Endothelial cell of umbilical vein (primary cell): ENCODE results near the gene ZNF618. TPM values are rescaled to one million over a fixed set of nuclear protein-coding genes. Genes with fewer than 3 reads are reported as not detected.

Experiments used
- BruUV-seq: library from RNA; stranded (reverse); fragments of 400-500 nt; replicated peaks from 2 replicates; lab custom pipeline; 2021; lab: Mats Ljungman, UMichigan
- CTCF ChIA-PET: fragments of 300-600, 350-600 bp; sonication (Branson Sonifier 250); formaldehyde crosslinking; loops from one replicate; lab custom pipeline; 2021; ENCODE audit warnings: antibody characterized with exemption, inconsistent platforms; lab: Charles Lee
- POLR2A ChIA-PET: fragments of 300-600, 350-600 bp; sonication (Branson Sonifier 250); formaldehyde crosslinking; loops from one replicate; lab custom pipeline; 2021; ENCODE audit warnings: antibody characterized with exemption, inconsistent platforms; lab: Charles Lee
- DNase-seq: peaks from one replicate; pipeline ENCODE4 v3.0.0-alpha.2; 2011; ENCODE audit warnings: low read depth, low spot score
- FAIRE-seq: peaks from 2 replicates; lab custom pipeline; 2011; peaks lifted over from hg19 to GRCh38; lab: Jason Lieb, UNC
- H2AFZ ChIP-seq: 2 replicates; pipeline ENCODE4 v1.6.0; 2012; ENCODE audit warnings: low read depth, low read length, control low read depth, inconsistent platforms
- H3K27ac ChIP-seq: 2 replicates; pipeline ENCODE4 v1.5.1; 2011; ENCODE audit warnings: low read depth, mild to moderate bottlenecking, control low read depth, low read length, moderate library complexity; ENCODE audit not compliant: insufficient read depth
- H3K27me3 ChIP-seq, 2 experiments: 2 replicates each; pipeline versions ENCODE4 v1.6.0 to v1.6.1; 2011; ENCODE audit warnings: low read length in 2 of 2, mixed read lengths in 1 of 2; ENCODE audit not compliant: control insufficient read depth in 2 of 2, insufficient read depth in 2 of 2
- H3K36me3 ChIP-seq, 2 experiments: 2 replicates in 1 of 2; 3 replicates in 1 of 2; pipeline ENCODE4 v1.5.1; 2011; ENCODE audit warnings: low read length in 2 of 2, mild to moderate bottlenecking in 1 of 2, moderate library complexity in 1 of 2; ENCODE audit not compliant: control insufficient read depth in 2 of 2, insufficient read depth in 2 of 2; ENCODE audit errors: extremely low read depth in 1 of 2
- H3K4me1 ChIP-seq: 3 replicates; pipeline ENCODE4 v1.5.1; 2011; ENCODE audit warnings: mild to moderate bottlenecking, low read length; ENCODE audit not compliant: control insufficient read depth, insufficient read depth; ENCODE audit errors: extremely low read depth
- H3K4me2 ChIP-seq: 2 replicates; pipeline ENCODE4 v1.6.1; 2011; ENCODE audit warnings: low read length, control low read depth, mixed read lengths; ENCODE audit not compliant: insufficient read depth
- H3K4me3 ChIP-seq, 3 experiments: fragments of 200-600 bp in 1 of 3; sonication (generic), shearing (Covaris generic) in 1 of 3; replicated peaks in 1 of 3; 2 replicates each; pipeline ENCODE4 v1.5.1; 2011 to 2016; ENCODE audit warnings: control low read depth in 3 of 3, low read length in 3 of 3, mild to moderate bottlenecking in 2 of 3, inconsistent platforms in 1 of 3, low read depth in 1 of 3, moderate library complexity in 1 of 3; ENCODE audit not compliant: insufficient read depth in 1 of 3
- H3K79me2 ChIP-seq: 2 replicates; pipeline ENCODE4 v1.6.0; 2012; ENCODE audit warnings: low read length, inconsistent platforms; ENCODE audit not compliant: control insufficient read depth, insufficient read depth
- H3K9ac ChIP-seq: replicated peaks from 2 replicates; pipeline ENCODE3; 2011; ENCODE audit warnings: low read length, control low read depth; ENCODE audit not compliant: insufficient read depth; ENCODE audit errors: extremely low read depth
- H3K9me1 ChIP-seq: replicated peaks from 3 replicates; pipeline ENCODE4 v1.6.0; 2011; ENCODE audit warnings: mild to moderate bottlenecking, low read length; ENCODE audit not compliant: control insufficient read depth, insufficient read depth; ENCODE audit errors: extremely low read depth
- H3K9me3 ChIP-seq: replicated peaks from 2 replicates; pipeline ENCODE4 v1.5.1; 2012; ENCODE audit warnings: low read length, inconsistent platforms; ENCODE audit not compliant: control insufficient read depth, insufficient read depth
- H4K20me1 ChIP-seq: replicated peaks from 2 replicates; pipeline ENCODE3; 2011; ENCODE audit warnings: mild to moderate bottlenecking, low read length; ENCODE audit not compliant: control insufficient read depth, insufficient read depth; ENCODE audit errors: extremely low read depth
- CTCF ChIP-seq, 2 donors: IDR thresholded peaks; 1 replicate in 1 of 2; 2 replicates in 1 of 2; pipeline ENCODE4 v1.5.1; 2011; ENCODE audit warnings: low read length in 2 of 2, mild to moderate bottlenecking in 2 of 2, moderate library complexity in 2 of 2, control low read depth in 1 of 2, inconsistent platforms in 1 of 2, low read depth in 1 of 2; ENCODE audit not compliant: insufficient read depth in 1 of 2; ENCODE audit errors: extremely low read depth in 1 of 2
- EZH2 ChIP-seq: IDR thresholded peaks from 2 replicates; pipeline ENCODE4 v1.6.1; 2012; ENCODE audit warnings: borderline replicate concordance, low read depth, mild to moderate bottlenecking, moderate library complexity, low read length, inconsistent platforms; ENCODE audit not compliant: severe bottlenecking
- FOS ChIP-seq: IDR thresholded peaks from 2 replicates; pipeline ENCODE4 v1.6.1; 2011; ENCODE audit warnings: mild to moderate bottlenecking, low read length, moderate library complexity, borderline replicate concordance; ENCODE audit not compliant: insufficient read depth
- GATA2 ChIP-seq: IDR thresholded peaks from 2 replicates; pipeline ENCODE4 v1.7.0; 2011; ENCODE audit warnings: low read depth, mild to moderate bottlenecking, moderate library complexity, mixed read lengths, low read length; ENCODE audit not compliant: insufficient read length, insufficient read depth
- JUN ChIP-seq: IDR thresholded peaks from 2 replicates; pipeline ENCODE4 v1.6.1; 2011; ENCODE audit warnings: borderline replicate concordance, low read depth; ENCODE audit not compliant: insufficient read length, insufficient read depth
- MAX ChIP-seq: IDR thresholded peaks from 2 replicates; pipeline ENCODE4 v1.6.1; 2011; ENCODE audit not compliant: insufficient read depth, insufficient read length
- MYC ChIP-seq: IDR thresholded peaks from one replicate; pipeline ENCODE4 v1.6.1; 2011; ENCODE audit warnings: mild to moderate bottlenecking, low read depth, low read length
- POLR2A ChIP-seq: IDR thresholded peaks from 2 replicates; pipeline ENCODE4 v1.6.1; 2012; ENCODE audit warnings: low read depth, mild to moderate bottlenecking, control low read depth, low read length
- POLR2AphosphoS5 ChIP-seq: IDR thresholded peaks from 2 replicates; pipeline ENCODE4 v1.6.1; 2012; ENCODE audit warnings: low read depth, mild to moderate bottlenecking, control low read depth, low read length, moderate library complexity; ENCODE audit not compliant: insufficient read depth
- dilution Hi-C: fragments of 300-500 bp; cut with MboI; formaldehyde crosslinking; loops from one replicate; pipeline ENCODE4 v1.15.0; 2019; ENCODE audit warnings: low sequenced_read_pairs; ENCODE audit not compliant: extremely low pct_ligation_motif_present
- intact Hi-C: fragments of 100-400 bp; cut with micrococcal nuclease; formaldehyde crosslinking; loops from one replicate; pipeline ENCODE4 v1.10.0; 2022
- polyA plus RNA-seq, 4 experiments: library from polyadenylated mRNA; depleted of rRNA in 3 of 4; stranded (reverse) in 3 of 4; unstranded in 1 of 4; fragments of >200 nt; gene quantifications; 2 replicates each; pipeline versions ENCODE4 v1.2.1 to v1.2.3, GENCODE V29; 2011 to 2012; ENCODE audit warnings: missing spikeins in 1 of 4
- total RNA-seq: library from RNA; stranded (reverse); gene quantifications from 2 replicates; pipeline ENCODE4 v1.2.3, GENCODE V29; 2021

The ZNF618 gene
- total and polyA plus RNA-seq, 2 donors (not counting 3 experiments of a cell fraction or from before 2014, with no cell fraction given): 22.6 to 80.3 TPM

GRCh38 chr9:113857875-113858274, 18.2 kb upstream of the ZNF618 start:
- TF ChIP-seq FOS (no peak), MAX (no peak), MYC (no peak), JUN (no peak)
- Histone ChIP-seq H3K4me3 (no peak overlapping the region), H3K36me3 (no peaks in the 10 kb centered on the region), H3K9ac (no peak overlapping the region), H3K4me1 (no peaks in the 10 kb centered on the region), H3K27ac (no peak overlapping the region), H3K27me3 (peaks cover 4 to 11% of the 10 kb centered on the region in 2 experiments), H3K79me2 (no peaks in the 10 kb centered on the region), H3K9me1 (no peaks in the 10 kb centered on the region), H2AFZ (no peak overlapping the region), H3K4me2 (no peak overlapping the region), H4K20me1 (no peaks in the 10 kb centered on the region), H3K9me3 (no peaks in the 10 kb centered on the region)
- intact Hi-C loops (no loop called here), dilution Hi-C loops (no loop called here)
- FAIRE-seq (no peak), DNase-seq (no peak)
- ChIA-PET CTCF (interaction anchor here (1.0 to 1.8 kb wide), 4 partner anchors 15 to 189 kb away, joined by 3 to 5 read pairs (median 3); partner anchors contain the start of gene ZNF618), POLR2A (no interaction called here)
- BruUV-seq: no TSS peak

GRCh38 chr9:113858282-113858681, 17.8 kb upstream of the ZNF618 start:
- Histone ChIP-seq H3K79me2 (no peaks in the 10 kb centered on the region), H4K20me1 (no peaks in the 10 kb centered on the region), H3K27me3 (peaks cover 4 to 15% of the 10 kb centered on the region in 2 experiments), H3K9me3 (no peaks in the 10 kb centered on the region), H3K27ac (no peak overlapping the region), H3K4me1 (no peaks in the 10 kb centered on the region), H3K4me2 (no peak overlapping the region), H3K9me1 (no peaks in the 10 kb centered on the region), H3K4me3 (no peak overlapping the region), H3K9ac (no peak overlapping the region), H3K36me3 (no peaks in the 10 kb centered on the region), H2AFZ (no peak overlapping the region)
- dilution Hi-C loops (no loop called here), intact Hi-C loops (no loop called here)
- FAIRE-seq: no peak
- no TSS peak for BruUV-seq
- ChIA-PET POLR2A (no interaction called here), CTCF (interaction anchor here (1.0 to 1.8 kb wide), 3 partner anchors 15 to 189 kb away, joined by 3 to 5 read pairs (median 3); no protein-coding TSS in a partner anchor)
- TF ChIP-seq POLR2A (no peak), POLR2AphosphoS5 (no peak), EZH2 (no peak), FOS (no peak), GATA2 (no peak), MAX (no peak), JUN (no peak), MYC (no peak), CTCF (IDR thresholded peaks at IDR 0.05; ENCODE audit: extremely low read depth in 1 of 2, insufficient read depth in 1 of 2, low read depth in 1 of 2, low read length in 2 of 2) (no peak)
- DNase-seq: no peak
